Measurements from ENCODE around the gene JAKMIP1. TPM values are rescaled to one million over a fixed set of nuclear protein-coding genes. Genes with fewer than 3 reads are reported as not detected.

JAKMIP1 gene
- total RNA-seq, 1 donor from 2014 or later: 0.54 TPM

GRCh38 chr4:6110681-6111353 lies 89.5 kb downstream of the JAKMIP1 start:
- Mint-ChIP-seq H3K36me3 (ENCODE audit: low read depth) (no peaks in the 10 kb centered on the region), H3K4me1 (peaks cover 6% of the 10 kb centered on the region), H3K9me3 (no peaks in the 10 kb centered on the region), H3K4me3 (no peak overlapping the region), H3K27ac (ENCODE audit: unreplicated experiment) (no peak overlapping the region), H3K27me3 (ENCODE audit: low read depth) (peaks cover 6% of the 10 kb centered on the region)
- no peak for DNase-seq (ENCODE audit: low read depth, low spot score)
- no peak for TF ChIP-seq CTCF (conservative IDR thresholded peaks at IDR 0.05)

GRCh38 chr4:6109842-6110560 lies 90.3 kb downstream of the JAKMIP1 start:
- H3K27me3 Mint-ChIP-seq (ENCODE audit: low read depth): peaks cover 3% of the 10 kb centered on the region
- peaks cover 7% of the 10 kb centered on the region for H3K4me1 Mint-ChIP-seq
- no peak overlapping the region for H3K4me3 Mint-ChIP-seq
- H3K27ac Mint-ChIP-seq (ENCODE audit: unreplicated experiment): no peak overlapping the region
- TF ChIP-seq CTCF (conservative IDR thresholded peaks at IDR 0.05): peak; percentile 58
- no peaks in the 10 kb centered on the region for H3K36me3 Mint-ChIP-seq (ENCODE audit: low read depth)
- no peaks in the 10 kb centered on the region for H3K9me3 Mint-ChIP-seq
- DNase-seq (ENCODE audit: low read depth, low spot score): no peak

- Mint-ChIP-seq H3K4me3 (no peak overlapping the region), H3K27ac (ENCODE audit: unreplicated experiment) (peak overlapping the region; percentile 81), H3K27me3 (ENCODE audit: low read depth) (peaks cover 4% of the 10 kb centered on the region), H3K9me3 (no peaks in the 10 kb centered on the region), H3K4me1 (peaks cover 19% of the 10 kb centered on the region), H3K36me3 (ENCODE audit: low read depth) (no peaks in the 10 kb centered on the region)
- DNase-seq (ENCODE audit: low read depth, low spot score): no peak
- no peak for TF ChIP-seq CTCF (conservative IDR thresholded peaks at IDR 0.05)
Measured at GRCh38 chr4:6107886-6108285, 92.5 kb downstream of the JAKMIP1 start.

GRCh38 chr4:6107114-6107791 lies 93.1 kb downstream of the JAKMIP1 start:
- H3K4me1 Mint-ChIP-seq: peaks cover 19% of the 10 kb centered on the region
- DNase-seq (ENCODE audit: low read depth, low spot score): no peak
- H3K9me3 Mint-ChIP-seq: no peaks in the 10 kb centered on the region
- H3K36me3 Mint-ChIP-seq (ENCODE audit: low read depth): no peaks in the 10 kb centered on the region
- no peak overlapping the region for H3K4me3 Mint-ChIP-seq
- H3K27ac Mint-ChIP-seq (ENCODE audit: unreplicated experiment): peak overlapping the region; percentile 81
- peaks cover 4% of the 10 kb centered on the region for H3K27me3 Mint-ChIP-seq (ENCODE audit: low read depth)
- no peak for TF ChIP-seq CTCF (conservative IDR thresholded peaks at IDR 0.05)

- no peak for TF ChIP-seq CTCF (conservative IDR thresholded peaks at IDR 0.05)
- Mint-ChIP-seq H3K9me3 (no peaks in the 10 kb centered on the region), H3K27ac (ENCODE audit: unreplicated experiment) (no peak overlapping the region), H3K4me1 (peaks cover 19% of the 10 kb centered on the region), H3K36me3 (ENCODE audit: low read depth) (no peaks in the 10 kb centered on the region), H3K27me3 (ENCODE audit: low read depth) (peaks cover 4% of the 10 kb centered on the region), H3K4me3 (no peak overlapping the region)
- DNase-seq (ENCODE audit: low read depth, low spot score): no peak
Measured at GRCh38 chr4:6106156-6106555, 94.2 kb downstream of the JAKMIP1 start.
